ENCODE data around the gene EDAR.
A peak's percentile ranks its signal among the peaks of the same experiment; 100 is the strongest.

Gene EDAR

GRCh38 chr2:108961796-108962195, 27.2 kb downstream of the EDAR start:
- Mint-ChIP-seq H3K4me1 (peaks cover 26% of the 10 kb centered on the region), H3K9me3 (no peaks in the 10 kb centered on the region), H3K27ac (no peak overlapping the region), H3K36me3 (no peaks in the 10 kb centered on the region), H3K4me3 (no peak overlapping the region)
- no peak for ATAC-seq
- no peak for DNase-seq (ENCODE audit: low spot score in 2 of 2)

- H3K9me3 Mint-ChIP-seq = no peaks in the 10 kb centered on the region
- H3K4me1 Mint-ChIP-seq = peaks cover 8% of the 10 kb centered on the region
- ATAC-seq = no peak
Measured at GRCh38 chr2:108960006-108960405, 29.0 kb downstream of the EDAR start.

GRCh38 chr2:108959401-108959800, 29.6 kb downstream of the EDAR start:
- DNase-seq (ENCODE audit: low spot score in 2 of 2) (no peak), ATAC-seq (no peak)
- Mint-ChIP-seq H3K4me3 (no peak overlapping the region), H3K9me3 (no peaks in the 10 kb centered on the region), H3K27ac (no peak overlapping the region), H3K4me1 (peaks cover 4% of the 10 kb centered on the region), H3K36me3 (no peaks in the 10 kb centered on the region)

More at GRCh38 chr2:108960006-108960405, 29.0 kb downstream of the EDAR start:
- Mint-ChIP-seq H3K36me3 (no peaks in the 10 kb centered on the region), H3K27ac (no peak overlapping the region), H3K4me3 (no peak overlapping the region)
- no peak for DNase-seq (ENCODE audit: low spot score in 2 of 2)

- no peaks in the 10 kb centered on the region for H3K36me3 Mint-ChIP-seq
- no peaks in the 10 kb centered on the region for H3K9me3 Mint-ChIP-seq
- no peak for DNase-seq (ENCODE audit: low spot score in 2 of 2)
- peaks cover 4% of the 10 kb centered on the region for H3K4me1 Mint-ChIP-seq
- ATAC-seq = no peak
- H3K27ac Mint-ChIP-seq = peak overlapping the region; percentile 52
- H3K4me3 Mint-ChIP-seq = no peak overlapping the region
Measured at GRCh38 chr2:108958632-108959341, 30.2 kb downstream of the EDAR start.

- ATAC-seq = no peak
- Mint-ChIP-seq H3K4me1 (peaks cover 4% of the 10 kb centered on the region), H3K4me3 (no peak overlapping the region), H3K36me3 (no peaks in the 10 kb centered on the region), H3K27ac (peak overlapping the region; percentile 52), H3K9me3 (no peaks in the 10 kb centered on the region)
- DNase-seq (ENCODE audit: low spot score in 2 of 2) = no peak
Measured at GRCh38 chr2:108958002-108958401, 31.0 kb downstream of the EDAR start.

GRCh38 chr2:108956375-108956774, 32.6 kb downstream of the EDAR start:
- no peak overlapping the region for H3K4me3 Mint-ChIP-seq
- H3K9me3 Mint-ChIP-seq = peaks cover 9% of the 10 kb centered on the region
- no peak for ATAC-seq
- H3K27ac Mint-ChIP-seq = no peak overlapping the region
- H3K36me3 Mint-ChIP-seq = no peaks in the 10 kb centered on the region
- DNase-seq (ENCODE audit: low spot score in 2 of 2) = no peak
- H3K4me1 Mint-ChIP-seq = peaks cover 4% of the 10 kb centered on the region

- no peak for DNase-seq (ENCODE audit: low spot score in 2 of 2)
- Mint-ChIP-seq H3K36me3 (no peaks in the 10 kb centered on the region), H3K4me1 (no peaks in the 10 kb centered on the region), H3K4me3 (no peak overlapping the region), H3K27ac (no peak overlapping the region), H3K9me3 (peaks cover 23% of the 10 kb centered on the region)
- no peak for ATAC-seq
Measured at GRCh38 chr2:108950369-108951135, 38.5 kb downstream of the EDAR start.

- Mint-ChIP-seq H3K4me3 (no peak overlapping the region), H3K36me3 (no peaks in the 10 kb centered on the region), H3K9me3 (peaks cover 23% of the 10 kb centered on the region), H3K4me1 (no peaks in the 10 kb centered on the region), H3K27ac (no peak overlapping the region)
- no peak for ATAC-seq
- DNase-seq (ENCODE audit: low spot score in 2 of 2) = no peak
Measured at GRCh38 chr2:108949316-108950239, 39.4 kb downstream of the EDAR start.

- H3K9me3 Mint-ChIP-seq = peaks cover 20% of the 10 kb centered on the region
- H3K4me3 Mint-ChIP-seq = no peak overlapping the region
- DNase-seq (ENCODE audit: low spot score in 2 of 2) = no peak
- no peak for ATAC-seq
- H3K36me3 Mint-ChIP-seq = no peaks in the 10 kb centered on the region
- H3K27ac Mint-ChIP-seq = no peak overlapping the region
- H3K4me1 Mint-ChIP-seq = no peaks in the 10 kb centered on the region
Measured at GRCh38 chr2:108947271-108947907, 41.6 kb downstream of the EDAR start.

- ATAC-seq = no peak
- DNase-seq (ENCODE audit: low spot score in 2 of 2) = no peak
- no peak overlapping the region for H3K4me3 Mint-ChIP-seq
- no peak overlapping the region for H3K27ac Mint-ChIP-seq
- H3K36me3 Mint-ChIP-seq = no peaks in the 10 kb centered on the region
- H3K4me1 Mint-ChIP-seq = no peaks in the 10 kb centered on the region
- peaks cover 14% of the 10 kb centered on the region for H3K9me3 Mint-ChIP-seq
Measured at GRCh38 chr2:108946442-108946841, 42.6 kb downstream of the EDAR start.

- no peak overlapping the region for H3K27ac Mint-ChIP-seq
- DNase-seq (ENCODE audit: low spot score in 2 of 2) (no peak), ATAC-seq (no peak)
- no peaks in the 10 kb centered on the region for H3K36me3 Mint-ChIP-seq
- no peak overlapping the region for H3K4me3 Mint-ChIP-seq
- no peaks in the 10 kb centered on the region for H3K4me1 Mint-ChIP-seq
- peaks cover 14% of the 10 kb centered on the region for H3K9me3 Mint-ChIP-seq
Measured at GRCh38 chr2:108945969-108946368, 43.1 kb downstream of the EDAR start.

- no peak overlapping the region for H3K27ac Mint-ChIP-seq
- peaks cover 14% of the 10 kb centered on the region for H3K9me3 Mint-ChIP-seq
- ATAC-seq = no peak
- H3K4me1 Mint-ChIP-seq = no peaks in the 10 kb centered on the region
- DNase-seq (ENCODE audit: low spot score in 2 of 2) = no peak
- H3K4me3 Mint-ChIP-seq = no peak overlapping the region
- H3K36me3 Mint-ChIP-seq = no peaks in the 10 kb centered on the region
Measured at GRCh38 chr2:108944601-108945331, 44.3 kb downstream of the EDAR start.

GRCh38 chr2:108943751-108944150, 45.3 kb downstream of the EDAR start:
- Mint-ChIP-seq H3K36me3 (no peaks in the 10 kb centered on the region), H3K27ac (no peak overlapping the region), H3K4me3 (no peak overlapping the region), H3K9me3 (peaks cover 14% of the 10 kb centered on the region), H3K4me1 (no peaks in the 10 kb centered on the region)
- ATAC-seq (no peak), DNase-seq (ENCODE audit: low spot score in 2 of 2) (no peak)

- H3K36me3 Mint-ChIP-seq = no peaks in the 10 kb centered on the region
- H3K4me3 Mint-ChIP-seq = no peak overlapping the region
- no peaks in the 10 kb centered on the region for H3K4me1 Mint-ChIP-seq
- no peak overlapping the region for H3K27ac Mint-ChIP-seq
- H3K9me3 Mint-ChIP-seq = peaks cover 8% of the 10 kb centered on the region
- ATAC-seq = no peak
- no peak for DNase-seq (ENCODE audit: low spot score in 2 of 2)
Measured at GRCh38 chr2:108942888-108943287, 46.1 kb downstream of the EDAR start.

Data from stimulated activated effector memory CD8-positive, alpha-beta T cell treated with anti-CD3 and anti-CD28 coated beads, Interleukin-12 subunit alpha, Interleukin-12 subunit beta, amount 100 ng/mL, for 72 hours (primary cell).